ENCODE measurements around the gene CES3. TPM values are rescaled to one million over a fixed set of nuclear protein-coding genes. Genes with fewer than 3 reads are reported as not detected.
"Not testable (repeated sequence)": the region's sequence is repeated elsewhere in the genome, so short reads cannot be mapped to it uniquely, and the experiment has no call there.

The CES3 gene
- total RNA-seq, 3 donors from 2014 or later, result 0.29 to 5.9 (median 2.1) TPM

DNA sequence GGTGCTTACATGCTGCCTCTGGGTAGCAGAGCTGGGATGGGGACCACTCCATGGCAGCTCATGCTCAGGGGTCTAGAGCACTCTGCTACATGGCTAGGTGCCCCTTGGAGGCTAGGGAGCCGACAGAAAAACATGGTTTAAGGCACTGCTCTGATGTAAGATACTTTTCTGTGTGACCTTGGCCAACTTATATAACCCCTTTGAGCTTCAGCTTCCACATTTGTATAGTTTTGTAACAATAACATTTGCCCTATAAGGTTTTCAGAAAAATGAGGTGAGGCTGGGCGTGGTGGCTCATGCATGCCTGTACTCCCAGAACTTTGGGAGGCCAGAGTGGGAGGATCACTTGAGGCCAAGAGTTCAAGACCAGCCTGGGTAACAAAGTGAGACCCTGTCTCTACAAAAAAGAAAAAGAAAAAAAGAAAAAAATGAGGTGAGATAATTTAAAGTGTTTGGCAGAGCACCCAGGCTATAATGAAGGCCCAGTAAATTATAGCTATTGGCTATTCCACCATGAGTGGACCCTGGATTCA is 30.5 kb downstream of the CES3 start:
- intact Hi-C loops (cut with DNase I; ENCODE audit: low total_unique reads), result loop anchor here (10.0 kb wide), 1 partner anchor 153 kb away; no protein-coding TSS in a partner anchor
- Histone ChIP-seq H3K4me1 (no peaks in the 10 kb centered on the region), H3K9me3 (no peaks in the 10 kb centered on the region), H3K4me3 (no peak overlapping the region), H3K27ac (no peak overlapping the region), H3K27me3 (no peaks in the 10 kb centered on the region), H3K36me3 (no peaks in the 10 kb centered on the region)
- DNase-seq (ENCODE audit: low spot score in 2 of 2), result no peak
- no peak for TF ChIP-seq POLR2A (IDR thresholded peaks at IDR 0.05)
- TF ChIP-seq, protein P1, sequence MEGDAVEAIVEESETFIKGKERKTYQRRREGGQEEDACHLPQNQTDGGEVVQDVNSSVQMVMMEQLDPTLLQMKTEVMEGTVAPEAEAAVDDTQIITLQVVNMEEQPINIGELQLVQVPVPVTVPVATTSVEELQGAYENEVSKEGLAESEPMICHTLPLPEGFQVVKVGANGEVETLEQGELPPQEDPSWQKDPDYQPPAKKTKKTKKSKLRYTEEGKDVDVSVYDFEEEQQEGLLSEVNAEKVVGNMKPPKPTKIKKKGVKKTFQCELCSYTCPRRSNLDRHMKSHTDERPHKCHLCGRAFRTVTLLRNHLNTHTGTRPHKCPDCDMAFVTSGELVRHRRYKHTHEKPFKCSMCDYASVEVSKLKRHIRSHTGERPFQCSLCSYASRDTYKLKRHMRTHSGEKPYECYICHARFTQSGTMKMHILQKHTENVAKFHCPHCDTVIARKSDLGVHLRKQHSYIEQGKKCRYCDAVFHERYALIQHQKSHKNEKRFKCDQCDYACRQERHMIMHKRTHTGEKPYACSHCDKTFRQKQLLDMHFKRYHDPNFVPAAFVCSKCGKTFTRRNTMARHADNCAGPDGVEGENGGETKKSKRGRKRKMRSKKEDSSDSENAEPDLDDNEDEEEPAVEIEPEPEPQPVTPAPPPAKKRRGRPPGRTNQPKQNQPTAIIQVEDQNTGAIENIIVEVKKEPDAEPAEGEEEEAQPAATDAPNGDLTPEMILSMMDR (IDR thresholded peaks at IDR 0.05), result no peak
- no peak for TF ChIP-seq POLR2AphosphoS5 (IDR thresholded peaks at IDR 0.05)

DNA sequence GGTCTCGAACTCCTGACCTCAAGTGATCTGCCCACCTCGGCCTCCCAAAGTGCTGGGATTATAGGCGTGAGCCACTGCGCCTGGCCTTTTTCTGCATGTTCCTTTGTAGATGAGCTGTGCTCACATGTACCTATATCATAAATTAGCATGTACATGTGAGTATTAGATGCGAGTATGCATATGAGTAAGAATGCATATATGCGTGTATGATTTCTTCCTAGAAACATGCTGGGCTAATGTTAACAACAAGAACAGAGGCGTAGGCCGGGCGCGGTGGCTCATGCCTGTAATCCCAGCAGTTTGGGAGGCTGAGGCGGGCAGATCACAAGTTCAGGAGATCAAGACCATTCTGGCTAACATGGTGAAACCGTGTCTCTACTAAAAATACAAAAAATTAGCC is 32.5 kb downstream of the CES3 start:
- intact Hi-C loops (cut with DNase I; ENCODE audit: low total_unique reads), result loop anchor here (10.0 kb wide), 1 partner anchor 151 kb away; no protein-coding TSS in a partner anchor
- H3K4me1 ChIP-seq, result not testable (repeated sequence)

DNA sequence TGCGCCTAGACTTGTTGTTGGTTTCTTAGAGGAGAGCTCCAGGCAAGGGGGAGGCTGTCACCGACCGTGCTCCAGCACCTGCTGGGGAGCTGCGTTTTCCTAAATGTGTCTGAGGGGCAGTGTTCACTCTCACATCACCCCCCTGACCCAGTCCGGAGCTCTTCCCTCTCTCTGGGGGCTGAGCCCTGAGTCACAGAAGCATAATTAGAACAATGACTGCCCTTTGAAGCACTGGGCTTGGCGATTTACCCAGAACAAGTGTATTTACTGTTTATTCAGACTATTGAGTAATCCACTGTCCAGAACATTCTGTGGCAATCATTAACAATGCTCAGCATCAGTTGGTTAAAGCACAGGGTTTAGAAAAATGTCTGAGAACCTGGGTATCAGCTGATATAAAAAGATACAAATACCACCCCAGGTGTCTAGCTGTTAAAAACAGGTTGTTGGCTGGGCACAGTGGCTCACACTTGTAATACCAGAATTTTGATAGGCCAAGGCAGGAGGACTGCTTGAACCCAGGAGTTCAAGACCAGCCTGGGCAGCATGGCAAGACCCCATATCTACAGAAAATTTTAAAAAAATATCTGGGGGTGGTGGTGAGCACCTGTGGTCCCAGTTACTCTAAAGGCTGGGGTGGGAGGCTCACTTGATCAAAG is 35.4 kb downstream of the CES3 start:
- H3K27ac ChIP-seq, result peak overlapping the region; percentile 19 to 50
- TF ChIP-seq POLR2AphosphoS5 (IDR thresholded peaks at IDR 0.05), result peak in 1 of 3 donors; percentile 67
- TF ChIP-seq, protein P1 (IDR thresholded peaks at IDR 0.05), result no peak
- DNase-seq (ENCODE audit: low spot score in 2 of 2), result peak in 1 of 2 donors; percentile 51

More for the DNA sequence above, 32.5 kb downstream of the CES3 start:
- DNase-seq (ENCODE audit: low spot score in 2 of 2); H3K36me3 ChIP-seq; H3K27ac ChIP-seq; H3K4me3 ChIP-seq; H3K9me3 ChIP-seq; H3K27me3 ChIP-seq: not testable (repeated sequence)

DNA sequence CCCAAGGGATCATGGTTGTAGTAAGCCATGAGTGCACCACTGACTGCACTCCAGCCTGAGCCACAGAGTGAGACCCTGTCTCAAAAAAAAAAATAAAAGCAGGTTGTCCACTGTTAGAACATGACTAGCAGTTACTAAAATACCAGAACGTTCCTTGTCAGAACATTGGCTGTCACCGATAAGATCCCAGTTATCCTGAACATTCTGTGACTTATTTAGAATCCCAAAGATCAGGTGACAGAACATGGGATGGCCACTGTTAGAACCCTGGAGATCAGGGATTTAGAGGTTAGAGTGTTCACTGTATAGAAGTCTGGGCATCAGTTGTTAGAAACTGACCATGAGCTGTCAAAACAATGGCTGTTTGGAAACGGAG is 35.9 kb downstream of the CES3 start:
- Histone ChIP-seq H3K36me3 (no peaks in the 10 kb centered on the region), H3K27ac (peak overlapping the region in 1 of 2 donors; percentile 19), H3K27me3 (no peaks in the 10 kb centered on the region), H3K4me1 (peaks cover 0 to 3% of the 10 kb centered on the region in 2 donors), H3K4me3 (no peak overlapping the region), H3K9me3 (no peaks in the 10 kb centered on the region)
- intact Hi-C loops (cut with DNase I; ENCODE audit: low total_unique reads), result loop anchor here (10.0 kb wide), 1 partner anchor 148 kb away; no protein-coding TSS in a partner anchor
- DNase-seq (ENCODE audit: low spot score in 2 of 2), result no peak
- TF ChIP-seq POLR2A (IDR thresholded peaks at IDR 0.05), result no peak
- no peak for TF ChIP-seq POLR2AphosphoS5 (IDR thresholded peaks at IDR 0.05)
- TF ChIP-seq, protein P1 (IDR thresholded peaks at IDR 0.05), result no peak

More for the DNA sequence above, 35.4 kb downstream of the CES3 start:
- intact Hi-C loops (cut with DNase I; ENCODE audit: low total_unique reads), result loop anchor here (10.0 kb wide), 1 partner anchor 148 kb away; no protein-coding TSS in a partner anchor
- Histone ChIP-seq H3K27me3 (no peaks in the 10 kb centered on the region), H3K9me3 (no peaks in the 10 kb centered on the region), H3K4me1 (peaks cover 0 to 3% of the 10 kb centered on the region in 2 donors), H3K4me3 (no peak overlapping the region), H3K36me3 (no peaks in the 10 kb centered on the region)

DNA sequence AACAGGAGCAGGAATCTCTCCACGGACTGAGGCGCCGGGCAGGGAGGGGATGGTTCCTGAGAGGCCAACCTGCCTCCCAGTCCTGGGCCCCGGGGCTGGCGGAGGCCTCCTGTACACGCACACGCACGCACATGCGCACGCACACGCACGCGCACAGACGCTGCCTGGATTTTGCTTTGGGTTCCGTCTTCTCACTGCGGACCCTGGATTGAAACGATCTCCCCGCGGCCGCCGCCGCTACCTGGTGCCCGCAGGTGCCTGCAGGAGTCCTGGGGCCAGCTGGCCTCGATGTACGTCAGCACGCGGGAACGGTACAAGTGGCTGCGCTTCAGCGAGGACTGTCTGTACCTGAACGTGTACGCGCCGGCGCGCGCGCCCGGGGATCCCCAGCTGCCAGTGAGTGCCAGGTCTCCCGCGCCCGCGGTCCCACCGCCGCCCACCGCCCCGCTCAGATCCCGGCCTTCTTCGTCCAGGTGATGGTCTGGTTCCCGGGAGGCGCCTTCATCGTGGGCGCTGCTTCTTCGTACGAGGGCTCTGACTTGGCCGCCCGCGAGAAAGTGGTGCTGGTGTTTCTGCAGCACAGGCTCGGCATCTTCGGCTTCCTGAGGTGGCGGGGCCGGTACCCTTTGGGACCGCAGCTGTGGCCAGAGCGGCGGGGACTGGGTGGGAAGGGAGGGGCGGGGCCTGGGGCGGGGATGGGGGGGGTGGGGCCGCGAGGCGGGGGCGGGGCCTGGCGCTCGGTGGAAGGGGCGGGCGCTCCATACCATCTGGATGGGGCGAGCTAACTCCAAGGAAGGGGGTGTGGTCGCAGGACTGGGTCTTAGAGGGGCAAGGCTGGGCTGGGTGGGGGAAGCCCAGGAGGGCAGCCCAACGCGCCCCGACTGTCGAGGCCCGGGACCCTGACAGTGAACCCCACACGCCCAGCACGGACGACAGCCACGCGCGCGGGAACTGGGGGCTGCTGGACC is 39.6 kb downstream of the CES3 start:
- intact Hi-C loops (cut with DNase I; ENCODE audit: low total_unique reads), result no loop called here
- Histone ChIP-seq H3K27me3 (no peaks in the 10 kb centered on the region), H3K36me3 (no peaks in the 10 kb centered on the region), H3K4me3 (peak overlapping the region; percentile 39 to 67 (median 62)), H3K27ac (peak overlapping the region; percentile 48 to 54), H3K4me1 (peaks cover 0 to 3% of the 10 kb centered on the region in 2 donors), H3K9me3 (no peaks in the 10 kb centered on the region)
- TF ChIP-seq POLR2AphosphoS5 (IDR thresholded peaks at IDR 0.05), result peak in 1 of 3 donors; percentile 19
- TF ChIP-seq, protein P1 (IDR thresholded peaks at IDR 0.05), result no peak
- DNase-seq (ENCODE audit: low spot score in 2 of 2), result peak; percentile 50 to 62

Measured in breast epithelium (tissue), 4 donors.